Measurements from ENCODE around the gene ORM2.

DNA sequence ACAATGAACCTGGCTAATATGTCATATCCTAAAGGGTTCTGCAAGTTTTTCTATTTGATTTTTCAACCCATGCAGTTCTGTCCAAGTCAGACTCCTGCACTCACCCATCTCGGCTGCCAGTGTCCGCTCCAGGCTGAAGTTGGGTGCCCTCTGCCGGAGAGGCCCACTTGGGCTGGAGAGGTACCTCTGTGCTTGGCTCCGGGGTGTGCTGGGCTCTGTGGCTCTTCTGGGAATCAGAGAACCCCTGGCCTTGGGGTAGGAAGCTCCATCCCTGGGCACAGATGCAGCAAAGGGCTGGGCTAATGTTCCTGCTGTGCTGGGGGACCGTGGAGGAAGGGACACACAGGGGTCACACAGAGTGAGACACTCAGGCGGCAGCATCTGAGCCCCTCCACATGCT lies 26.2 kb downstream of the ORM2 start:
- TF ChIP-seq YY1 (IDR thresholded peaks at IDR 0.05; ENCODE audit: extremely low read depth, insufficient replicate concordance, low read depth, low read length), result no peak
- TF ChIP-seq, protein P1, sequence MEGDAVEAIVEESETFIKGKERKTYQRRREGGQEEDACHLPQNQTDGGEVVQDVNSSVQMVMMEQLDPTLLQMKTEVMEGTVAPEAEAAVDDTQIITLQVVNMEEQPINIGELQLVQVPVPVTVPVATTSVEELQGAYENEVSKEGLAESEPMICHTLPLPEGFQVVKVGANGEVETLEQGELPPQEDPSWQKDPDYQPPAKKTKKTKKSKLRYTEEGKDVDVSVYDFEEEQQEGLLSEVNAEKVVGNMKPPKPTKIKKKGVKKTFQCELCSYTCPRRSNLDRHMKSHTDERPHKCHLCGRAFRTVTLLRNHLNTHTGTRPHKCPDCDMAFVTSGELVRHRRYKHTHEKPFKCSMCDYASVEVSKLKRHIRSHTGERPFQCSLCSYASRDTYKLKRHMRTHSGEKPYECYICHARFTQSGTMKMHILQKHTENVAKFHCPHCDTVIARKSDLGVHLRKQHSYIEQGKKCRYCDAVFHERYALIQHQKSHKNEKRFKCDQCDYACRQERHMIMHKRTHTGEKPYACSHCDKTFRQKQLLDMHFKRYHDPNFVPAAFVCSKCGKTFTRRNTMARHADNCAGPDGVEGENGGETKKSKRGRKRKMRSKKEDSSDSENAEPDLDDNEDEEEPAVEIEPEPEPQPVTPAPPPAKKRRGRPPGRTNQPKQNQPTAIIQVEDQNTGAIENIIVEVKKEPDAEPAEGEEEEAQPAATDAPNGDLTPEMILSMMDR (IDR thresholded peaks at IDR 0.05 in 2 of 3, conservative IDR thresholded peaks at IDR 0.05 in 1 of 3; ENCODE audit: borderline replicate concordance in 1 of 3, insufficient read depth in 1 of 3, low read depth in 2 of 3, low read length in 2 of 3), result no peak
- TF ChIP-seq, protein P2, sequence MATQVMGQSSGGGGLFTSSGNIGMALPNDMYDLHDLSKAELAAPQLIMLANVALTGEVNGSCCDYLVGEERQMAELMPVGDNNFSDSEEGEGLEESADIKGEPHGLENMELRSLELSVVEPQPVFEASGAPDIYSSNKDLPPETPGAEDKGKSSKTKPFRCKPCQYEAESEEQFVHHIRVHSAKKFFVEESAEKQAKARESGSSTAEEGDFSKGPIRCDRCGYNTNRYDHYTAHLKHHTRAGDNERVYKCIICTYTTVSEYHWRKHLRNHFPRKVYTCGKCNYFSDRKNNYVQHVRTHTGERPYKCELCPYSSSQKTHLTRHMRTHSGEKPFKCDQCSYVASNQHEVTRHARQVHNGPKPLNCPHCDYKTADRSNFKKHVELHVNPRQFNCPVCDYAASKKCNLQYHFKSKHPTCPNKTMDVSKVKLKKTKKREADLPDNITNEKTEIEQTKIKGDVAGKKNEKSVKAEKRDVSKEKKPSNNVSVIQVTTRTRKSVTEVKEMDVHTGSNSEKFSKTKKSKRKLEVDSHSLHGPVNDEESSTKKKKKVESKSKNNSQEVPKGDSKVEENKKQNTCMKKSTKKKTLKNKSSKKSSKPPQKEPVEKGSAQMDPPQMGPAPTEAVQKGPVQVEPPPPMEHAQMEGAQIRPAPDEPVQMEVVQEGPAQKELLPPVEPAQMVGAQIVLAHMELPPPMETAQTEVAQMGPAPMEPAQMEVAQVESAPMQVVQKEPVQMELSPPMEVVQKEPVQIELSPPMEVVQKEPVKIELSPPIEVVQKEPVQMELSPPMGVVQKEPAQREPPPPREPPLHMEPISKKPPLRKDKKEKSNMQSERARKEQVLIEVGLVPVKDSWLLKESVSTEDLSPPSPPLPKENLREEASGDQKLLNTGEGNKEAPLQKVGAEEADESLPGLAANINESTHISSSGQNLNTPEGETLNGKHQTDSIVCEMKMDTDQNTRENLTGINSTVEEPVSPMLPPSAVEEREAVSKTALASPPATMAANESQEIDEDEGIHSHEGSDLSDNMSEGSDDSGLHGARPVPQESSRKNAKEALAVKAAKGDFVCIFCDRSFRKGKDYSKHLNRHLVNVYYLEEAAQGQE (IDR thresholded peaks at IDR 0.05; ENCODE audit: low read depth), result no peak
